Measurements from ENCODE around the gene FOLR1. TPM values are rescaled to one million over a fixed set of nuclear protein-coding genes. Genes with fewer than 3 reads are reported as not detected.

The FOLR1 gene
- total RNA-seq, 1 experiment from 2014 or later, result 7.3 TPM

DNA sequence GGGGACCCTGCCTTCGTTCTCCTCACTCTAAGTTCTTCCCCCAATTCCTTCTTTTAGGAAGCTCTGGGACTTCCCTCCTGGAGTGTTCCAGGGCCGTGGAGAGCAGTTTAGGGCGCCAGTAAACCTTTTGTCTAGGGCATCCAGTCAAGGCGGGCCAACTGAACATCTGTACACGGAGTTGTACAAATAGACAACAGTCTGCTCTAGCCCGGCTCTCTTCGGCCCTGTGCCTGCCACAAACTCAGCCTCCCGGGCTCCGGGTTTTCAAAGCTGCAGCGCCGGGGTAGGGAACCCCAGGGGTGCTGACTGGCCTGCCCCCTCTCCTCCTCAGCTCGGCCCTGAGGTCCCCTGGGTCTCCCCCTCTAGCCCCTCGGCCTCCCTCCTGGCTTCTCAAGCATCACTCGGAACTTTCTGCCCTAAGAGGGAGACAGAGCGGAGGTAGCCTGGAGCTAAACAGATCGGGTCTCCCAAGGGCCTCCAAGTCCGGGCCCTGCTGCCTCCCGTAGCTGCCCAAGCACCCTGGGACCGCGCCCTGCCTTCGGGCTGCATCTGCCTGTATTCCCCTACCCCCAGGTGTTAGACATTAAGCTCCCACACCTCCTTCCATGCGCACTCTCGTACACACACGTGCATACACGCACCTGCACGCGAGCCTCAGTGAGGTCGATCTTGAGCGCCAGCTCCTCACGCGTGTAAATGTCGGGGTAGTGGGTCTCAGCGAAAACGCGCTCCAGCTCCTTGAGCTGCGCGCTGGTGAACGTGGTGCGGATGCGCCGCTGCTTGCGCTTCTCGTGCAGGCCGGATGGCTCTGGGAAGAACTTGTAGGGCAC lies 48.7 kb downstream of the FOLR1 start:
- DNase-seq (ENCODE audit: low read depth), result no peak
- in situ Hi-C loops (cut with HindIII; ENCODE audit: low pct_unique_long_range_greater_than_20kb, low sequenced_read_pairs), result no loop called here

DNA sequence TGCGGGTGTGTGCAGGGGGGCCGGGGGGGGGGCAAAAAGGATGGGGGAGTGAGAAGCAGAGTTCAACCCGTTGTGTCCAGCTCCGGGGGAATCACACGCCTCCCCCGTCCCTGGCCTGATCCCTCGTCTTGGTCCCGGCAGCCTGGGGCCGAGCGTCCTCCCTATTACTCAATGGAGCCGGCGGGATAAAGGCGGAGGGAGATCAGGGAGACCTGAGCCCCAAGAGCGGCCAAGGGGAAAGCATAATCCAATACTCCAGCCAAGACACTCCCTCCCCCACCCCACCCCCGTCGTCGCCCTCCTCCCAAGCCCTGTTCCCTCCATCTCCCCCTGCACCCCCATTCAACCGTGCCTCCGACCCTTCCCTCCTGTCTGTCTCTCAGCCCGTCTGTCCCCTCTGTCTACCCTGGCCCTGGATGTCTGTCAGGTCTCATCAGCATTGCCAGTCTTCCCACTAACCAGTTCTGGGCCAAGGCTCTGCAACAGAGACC lies 49.4 kb downstream of the FOLR1 start:
- no peak for DNase-seq (ENCODE audit: low read depth)
- in situ Hi-C loops (cut with HindIII; ENCODE audit: low pct_unique_long_range_greater_than_20kb, low sequenced_read_pairs), result no loop called here

DNA sequence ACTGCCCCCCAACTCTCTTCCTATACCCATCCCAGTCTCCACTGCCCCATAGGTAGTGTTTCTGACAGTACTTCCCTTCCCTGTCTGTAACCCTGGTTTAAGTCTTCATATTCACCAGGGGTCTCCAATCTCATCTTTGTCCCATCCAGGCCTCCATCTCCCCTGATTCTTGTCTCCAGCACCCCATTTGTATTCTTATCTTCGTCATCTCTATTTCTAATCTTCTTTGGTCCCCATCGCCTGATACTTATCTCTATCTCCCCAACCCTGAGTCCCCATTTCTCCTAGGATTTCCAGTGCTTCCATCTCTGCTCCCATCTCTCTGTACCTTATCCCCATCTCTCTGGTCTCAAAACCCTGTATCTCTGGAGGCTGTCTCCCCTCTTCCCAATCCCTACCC lies 50.2 kb downstream of the FOLR1 start:
- in situ Hi-C loops (cut with HindIII; ENCODE audit: low pct_unique_long_range_greater_than_20kb, low sequenced_read_pairs), result no loop called here
- no peak for DNase-seq (ENCODE audit: low read depth)

DNA sequence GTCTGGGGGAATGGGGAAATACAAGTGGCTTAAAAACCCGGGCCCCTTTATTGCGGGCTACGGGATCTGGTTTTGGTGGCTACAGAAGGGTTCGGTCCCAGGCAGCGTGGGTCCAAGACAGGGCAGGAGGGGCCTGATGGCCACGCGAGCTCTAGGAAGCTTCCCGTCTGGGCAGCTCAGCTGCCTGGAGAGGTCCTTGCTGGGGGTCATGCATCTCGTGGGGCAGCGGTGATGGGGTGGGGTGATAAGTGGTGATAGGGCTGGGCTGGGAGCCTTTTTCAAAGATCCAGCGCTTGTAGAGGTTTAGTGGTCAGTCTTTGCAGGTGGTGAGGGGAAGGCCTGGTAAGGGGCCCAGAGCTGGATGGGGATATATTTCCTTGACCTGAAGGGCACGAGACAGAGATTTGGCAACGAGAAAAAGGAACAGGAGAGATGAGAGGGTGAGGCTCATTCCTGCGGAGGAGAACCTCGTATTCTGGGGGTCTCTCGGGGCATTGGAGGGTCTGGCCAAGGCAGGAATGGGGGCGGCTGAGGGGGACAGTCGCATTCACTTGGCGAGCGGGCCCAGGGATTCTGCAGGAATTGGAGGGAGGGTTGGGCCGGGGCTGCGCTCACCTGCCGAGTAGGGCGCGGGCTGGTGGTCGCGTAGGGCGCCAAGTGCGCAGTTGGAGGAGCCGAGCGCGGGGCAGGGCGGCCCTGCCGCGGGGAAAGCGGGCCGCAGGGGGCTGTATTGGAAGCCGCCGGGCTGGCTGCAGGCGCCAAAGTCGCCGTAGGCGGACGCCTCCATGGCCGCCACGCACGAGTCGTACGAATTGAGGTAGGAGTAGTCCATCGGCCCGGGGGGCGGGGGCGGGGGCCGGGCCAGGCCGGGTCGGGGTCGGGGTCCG lies 51.5 kb downstream of the FOLR1 start:
- no peak for DNase-seq (ENCODE audit: low read depth)
- in situ Hi-C loops (cut with HindIII; ENCODE audit: low pct_unique_long_range_greater_than_20kb, low sequenced_read_pairs), result no loop called here

DNA sequence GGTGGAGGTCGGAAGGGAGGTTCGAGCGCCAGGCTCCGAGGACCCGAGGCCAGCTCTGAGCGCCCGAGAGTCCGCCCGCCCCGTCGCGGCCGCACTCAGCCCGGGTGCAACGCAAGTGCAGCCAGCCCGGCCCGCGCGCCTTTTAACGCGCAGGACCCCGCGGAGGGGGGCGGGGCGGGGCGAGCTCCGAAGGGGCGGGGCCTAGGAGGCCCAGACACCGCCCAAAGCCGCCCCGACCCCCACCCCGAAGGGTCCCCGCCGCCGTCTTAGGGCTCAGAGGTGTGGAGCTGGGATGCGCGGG lies 52.1 kb downstream of the FOLR1 start, which contains the start of gene PHOX2A:
Gene PHOX2A (minus strand): TSS at position 117 of the 301 bp plus-strand sequence. CDS start 172 bp downstream, outside the sequence.
- in situ Hi-C loops (cut with HindIII; ENCODE audit: low pct_unique_long_range_greater_than_20kb, low sequenced_read_pairs), result no loop called here
- DNase-seq (ENCODE audit: low read depth), result no peak

DNA sequence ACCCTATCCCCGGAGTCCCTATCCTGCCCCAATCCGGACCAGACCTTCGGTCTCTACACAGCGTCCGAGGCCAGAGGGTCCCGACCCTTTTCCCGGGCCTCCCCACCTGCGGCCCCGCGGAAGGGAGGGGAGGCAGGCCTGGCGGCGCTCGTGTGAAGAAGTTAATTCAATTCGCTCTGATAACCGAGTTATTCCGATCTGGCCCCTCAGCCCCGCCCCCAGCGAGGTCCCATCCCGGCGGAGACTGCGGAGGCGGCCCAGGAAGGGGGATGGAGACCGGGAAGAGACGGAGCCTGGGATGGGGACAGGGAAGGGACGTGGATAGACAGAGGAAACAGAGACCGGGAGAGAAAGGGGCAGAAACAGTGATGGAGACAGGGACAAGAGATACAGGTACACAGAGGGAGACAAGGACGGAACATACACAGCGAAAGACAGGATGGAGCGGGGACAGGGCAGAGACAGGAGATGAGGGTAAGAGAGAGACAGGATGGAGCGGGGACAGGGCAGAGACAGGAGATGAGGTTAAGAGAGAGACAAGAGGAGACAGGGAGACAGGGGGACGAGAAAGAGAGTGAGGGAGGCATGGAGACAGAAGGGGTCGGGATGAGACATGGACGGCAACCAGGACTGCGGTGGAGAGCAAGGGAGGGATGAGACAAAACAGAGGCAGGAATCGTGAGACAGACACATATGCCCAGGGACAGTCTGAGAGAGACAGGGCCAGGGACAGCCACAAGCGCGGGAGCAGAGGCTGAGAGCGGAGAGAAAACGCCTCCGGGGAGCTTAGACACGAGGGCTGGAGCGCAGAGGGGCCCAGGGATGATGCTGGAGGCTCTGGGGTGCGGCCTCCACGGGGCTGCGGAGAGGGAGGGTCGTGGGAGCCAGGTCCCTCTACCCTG lies 52.7 kb downstream of the FOLR1 start:
- in situ Hi-C loops (cut with HindIII; ENCODE audit: low pct_unique_long_range_greater_than_20kb, low sequenced_read_pairs), result no loop called here
- DNase-seq (ENCODE audit: low read depth), result no peak

DNA sequence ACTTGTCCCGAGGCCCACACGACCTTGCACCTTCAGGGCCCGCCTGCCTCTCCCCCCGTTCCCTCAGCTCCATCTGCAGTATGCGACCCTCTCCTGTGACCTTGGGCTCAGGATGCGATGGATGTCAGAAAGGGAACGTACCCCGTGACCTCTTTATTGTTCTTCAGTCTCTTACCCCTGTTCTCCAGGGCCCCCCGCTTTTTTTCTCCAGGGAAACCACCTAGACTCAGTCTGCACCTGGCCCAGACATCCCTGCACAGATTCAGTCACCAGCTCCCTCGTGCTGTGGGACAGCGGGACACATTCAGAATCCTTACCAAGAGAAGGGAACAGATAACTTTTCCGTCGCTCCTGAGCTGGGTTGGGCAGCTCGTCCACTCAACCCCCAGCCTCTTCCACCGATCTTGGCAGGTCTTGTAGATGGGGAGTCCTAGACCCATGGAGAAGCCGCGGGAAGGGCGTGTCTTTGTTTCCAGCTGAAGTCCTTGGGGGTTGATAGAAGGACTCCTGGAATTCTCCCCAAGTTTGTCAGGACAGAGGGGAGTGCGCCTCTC lies 53.4 kb downstream of the FOLR1 start:
- in situ Hi-C loops (cut with HindIII; ENCODE audit: low pct_unique_long_range_greater_than_20kb, low sequenced_read_pairs), result no loop called here
- no peak for DNase-seq (ENCODE audit: low read depth)

Other genes with a start within 250 kb of the FOLR1 start
- 1.0 and 4.3 TPM in 2 replicates for gene IL18BP, start 193.2 kb upstream of the FOLR1 start, total RNA-seq (2014; rRNA removed; shearing (Covaris generic); ENCODE audit: low replicate concordance)
- 73.8 and 81.0 TPM in 2 replicates for gene NUMA1, start 111.6 kb upstream of the FOLR1 start, total RNA-seq (2014; rRNA removed; shearing (Covaris generic); ENCODE audit: low replicate concordance)
- gene LRRC51, start 111.3 kb upstream of the FOLR1 start, total RNA-seq (2014; rRNA removed; shearing (Covaris generic); ENCODE audit: low replicate concordance), result 9.4 and 14.9 TPM in 2 replicates
- gene LAMTOR1, start 88.8 kb upstream of the FOLR1 start, total RNA-seq (2014; rRNA removed; shearing (Covaris generic); ENCODE audit: low replicate concordance), result 90.8 and 117 TPM in 2 replicates
- not detected in 2 replicates for gene TOMT, start 86.2 kb upstream of the FOLR1 start, total RNA-seq (2014; rRNA removed; shearing (Covaris generic); ENCODE audit: low replicate concordance)
- 29.1 and 35.5 TPM in 2 replicates for gene ANAPC15, start 79.4 kb upstream of the FOLR1 start, total RNA-seq (2014; rRNA removed; shearing (Covaris generic); ENCODE audit: low replicate concordance)
- gene FOLR3, start 56.4 kb upstream of the FOLR1 start, total RNA-seq (2014; rRNA removed; shearing (Covaris generic); ENCODE audit: low replicate concordance), result not detected in 2 replicates
- gene FOLR2, start 24.7 kb downstream of the FOLR1 start, total RNA-seq (2014; rRNA removed; shearing (Covaris generic); ENCODE audit: low replicate concordance), result not detected in 2 replicates
- 29.1 and 30.8 TPM in 2 replicates for gene INPPL1, start 32.6 kb downstream of the FOLR1 start, total RNA-seq (2014; rRNA removed; shearing (Covaris generic); ENCODE audit: low replicate concordance)
- gene PHOX2A, start 52.0 kb downstream of the FOLR1 start, total RNA-seq (2014; rRNA removed; shearing (Covaris generic); ENCODE audit: low replicate concordance), result not detected in 2 replicates
- 15.2 and 16.7 TPM in 2 replicates for gene CLPB, start 242.4 kb downstream of the FOLR1 start, total RNA-seq (2014; rRNA removed; shearing (Covaris generic); ENCODE audit: low replicate concordance)

Measured in Caki2 (cell line).